PC-9 (cell line): ENCODE data around the gene GALR1. TPM values are rescaled to one million over a fixed set of nuclear protein-coding genes. Genes with fewer than 3 reads are reported as not detected.

Experiments used
- BruUV-seq: library from RNA; stranded (reverse); fragments of 400-500 nt; replicated peaks from 2 replicates; lab custom pipeline; 2021; lab: Mats Ljungman, UMichigan
- CTCF ChIA-PET: fragments of 300-600 bp; sonication (Branson Sonifier 250); formaldehyde crosslinking; loops from one replicate; lab custom pipeline; 2022; ENCODE audit warnings: antibody characterized with exemption; lab: Charles Lee
- POLR2A ChIA-PET: fragments of 300-600 bp; sonication (Branson Sonifier 250); formaldehyde crosslinking; loops from one replicate; lab custom pipeline; 2022; ENCODE audit warnings: antibody characterized with exemption; ENCODE audit not compliant: unreplicated experiment; lab: Charles Lee
- DNase-seq, 2 experiments: peaks; one replicate each; pipeline versions ENCODE4 v3.0.0 to v3.0.0-alpha.2; 2015 to 2022; ENCODE audit warnings: mixed read lengths in 1 of 2
- H2AFZ ChIP-seq: fragments of 200-600 bp; sonication (generic); 2 replicates; pipeline ENCODE4 v1.8.1; 2017; ENCODE audit warnings: antibody characterized with exemption
- H3F3A ChIP-seq: fragments of 200-600 bp; sonication (generic); 2 replicates; pipeline ENCODE4 v1.8.1; 2017; ENCODE audit warnings: antibody characterized with exemption, mild to moderate bottlenecking, low read depth; ENCODE audit not compliant: insufficient read depth
- H3K27ac ChIP-seq: fragments of 200-600 bp; sonication (generic); 2 replicates; pipeline ENCODE4 v1.6.1; 2016; ENCODE audit warnings: mixed run types
- H3K27me3 ChIP-seq: fragments of 200-600 bp; sonication (generic); 2 replicates; pipeline ENCODE4 v1.6.1; 2016; ENCODE audit warnings: low read depth, mixed run types; ENCODE audit not compliant: insufficient read depth
- H3K36me3 ChIP-seq: fragments of 200-600 bp; sonication (generic); 2 replicates; pipeline ENCODE4 v1.6.1; 2016; ENCODE audit warnings: low read depth, mixed run types
- H3K4me1 ChIP-seq: fragments of 200-600 bp; sonication (generic); replicated peaks from 2 replicates; pipeline ENCODE4 v1.6.1; 2016; ENCODE audit warnings: mixed run types; ENCODE audit not compliant: insufficient read depth
- H3K4me2 ChIP-seq: fragments of 200-600 bp; sonication (generic); 2 replicates; pipeline ENCODE4 v1.6.1; 2017; ENCODE audit warnings: mixed run types
- H3K4me3 ChIP-seq: fragments of 200-600 bp; sonication (generic); 2 replicates; pipeline ENCODE4 v1.6.1; 2016; ENCODE audit warnings: mixed run types
- H3K79me2 ChIP-seq: fragments of 200-600 bp; sonication (generic); 2 replicates; pipeline ENCODE4 v1.6.1; 2017; ENCODE audit warnings: low read depth, mixed run types
- H3K9me2 ChIP-seq: fragments of 200-600 bp; sonication (generic); 2 replicates; pipeline ENCODE4 v1.8.1; 2017; ENCODE audit warnings: mild to moderate bottlenecking; ENCODE audit not compliant: insufficient read depth
- H3K9me3 ChIP-seq: fragments of 200-600 bp; sonication (generic); 2 replicates; pipeline ENCODE4 v1.8.1; 2016; ENCODE audit warnings: low read depth; ENCODE audit not compliant: insufficient read depth
- H4K20me1 ChIP-seq: fragments of 200-600 bp; sonication (generic); 2 replicates; pipeline ENCODE4 v1.8.1; 2017; ENCODE audit not compliant: insufficient read depth
- EZH2 ChIP-seq: fragments of 200-600 bp; sonication (generic); IDR thresholded peaks from 2 replicates; pipeline ENCODE4 v1.8.0; 2017; ENCODE audit warnings: antibody characterized with exemption, low read depth
- intact Hi-C: fragments of 100-400 bp; cut with micrococcal nuclease; formaldehyde crosslinking; loops from one replicate; pipeline ENCODE4 v1.10.0; 2022; ENCODE audit not compliant: unreplicated experiment
- total RNA-seq: library from RNA; stranded (reverse); gene quantifications from 2 replicates; pipeline ENCODE4 v1.2.3, GENCODE V29; 2021
- TF ChIP-seq, protein P1 (sequence below): fragments of 200-600 bp; sonication (generic); conservative IDR thresholded peaks from 2 replicates; pipeline ENCODE4 v1.6.1; 2017; ENCODE audit warnings: mixed run types, antibody characterized with exemption, mild to moderate bottlenecking, moderate library complexity

Gene GALR1
- total RNA-seq, 1 experiment from 2014 or later = not detected

DNA sequence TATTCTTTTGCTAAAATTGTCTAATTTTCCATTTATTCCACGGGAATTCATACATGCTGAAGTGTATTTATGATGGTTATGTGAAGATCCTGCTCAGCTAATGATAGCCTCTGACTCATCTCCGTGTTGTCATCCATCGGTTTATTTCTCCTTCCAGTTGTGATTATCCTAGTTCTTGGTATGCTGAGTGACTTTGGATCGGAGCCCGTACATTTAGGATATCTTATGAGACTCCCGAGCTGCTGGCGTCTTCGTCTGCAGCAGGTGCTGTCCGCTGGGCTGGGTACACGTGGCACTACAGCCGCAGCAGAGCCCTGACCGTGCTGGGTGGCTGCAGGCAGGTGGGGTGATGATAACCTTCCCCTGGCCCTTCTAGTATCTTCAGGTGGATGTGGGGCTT lies 40.1 kb upstream of the GALR1 start:
- ChIA-PET CTCF (interaction anchor here (0.7 kb wide), 2 partner anchors 11 to 106 kb away, joined by 5 to 8 read pairs; no protein-coding TSS in a partner anchor), POLR2A (no interaction called here)
- H3K36me3 ChIP-seq = no peaks in the 10 kb centered on the region
- H3K79me2 ChIP-seq = no peaks in the 10 kb centered on the region
- H3K4me1 ChIP-seq = 0 out of 2 replicates have a peak, but pooled peaks cover 6% of the 10 kb centered on the region
- H3K9me2 ChIP-seq = no peaks in the 10 kb centered on the region
- BruUV-seq = no TSS peak
- H3K4me2 ChIP-seq = no peak overlapping the region
- H3K9me3 ChIP-seq = no peaks in the 10 kb centered on the region
- intact Hi-C loops = loop anchor here (1.0 kb wide), 1 partner anchor 75 kb away; no protein-coding TSS in a partner anchor
- H3K4me3 ChIP-seq = no peak overlapping the region
- no peak overlapping the region for H2AFZ ChIP-seq
- no peak overlapping the region for H3K27ac ChIP-seq
- H3F3A ChIP-seq = no peaks in the 10 kb centered on the region
- no peaks in the 10 kb centered on the region for H3K27me3 ChIP-seq
- DNase-seq = no peak
- TF ChIP-seq EZH2 = no peak
- TF ChIP-seq, protein P1, sequence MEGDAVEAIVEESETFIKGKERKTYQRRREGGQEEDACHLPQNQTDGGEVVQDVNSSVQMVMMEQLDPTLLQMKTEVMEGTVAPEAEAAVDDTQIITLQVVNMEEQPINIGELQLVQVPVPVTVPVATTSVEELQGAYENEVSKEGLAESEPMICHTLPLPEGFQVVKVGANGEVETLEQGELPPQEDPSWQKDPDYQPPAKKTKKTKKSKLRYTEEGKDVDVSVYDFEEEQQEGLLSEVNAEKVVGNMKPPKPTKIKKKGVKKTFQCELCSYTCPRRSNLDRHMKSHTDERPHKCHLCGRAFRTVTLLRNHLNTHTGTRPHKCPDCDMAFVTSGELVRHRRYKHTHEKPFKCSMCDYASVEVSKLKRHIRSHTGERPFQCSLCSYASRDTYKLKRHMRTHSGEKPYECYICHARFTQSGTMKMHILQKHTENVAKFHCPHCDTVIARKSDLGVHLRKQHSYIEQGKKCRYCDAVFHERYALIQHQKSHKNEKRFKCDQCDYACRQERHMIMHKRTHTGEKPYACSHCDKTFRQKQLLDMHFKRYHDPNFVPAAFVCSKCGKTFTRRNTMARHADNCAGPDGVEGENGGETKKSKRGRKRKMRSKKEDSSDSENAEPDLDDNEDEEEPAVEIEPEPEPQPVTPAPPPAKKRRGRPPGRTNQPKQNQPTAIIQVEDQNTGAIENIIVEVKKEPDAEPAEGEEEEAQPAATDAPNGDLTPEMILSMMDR = no peak
- no peaks in the 10 kb centered on the region for H4K20me1 ChIP-seq

DNA sequence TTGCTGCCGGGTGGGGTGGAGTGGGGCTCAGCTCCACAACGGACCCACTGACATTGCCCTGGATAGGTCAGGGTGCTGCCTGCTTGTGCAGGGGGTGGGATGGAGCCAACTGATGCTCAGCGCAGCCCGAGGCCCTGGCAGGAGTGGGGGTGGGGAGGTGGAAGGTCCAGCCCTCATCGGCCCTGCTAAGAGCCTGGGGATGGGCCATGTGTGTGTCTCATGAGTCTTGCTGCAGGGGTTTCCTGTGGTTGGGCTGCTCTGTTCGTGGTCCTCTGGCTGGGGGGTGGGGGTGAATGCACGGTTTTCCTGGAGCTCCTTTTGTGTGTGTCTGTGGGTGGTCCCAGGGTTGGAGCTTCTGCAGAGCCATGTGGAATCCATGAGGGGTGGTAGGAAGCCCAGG lies 39.4 kb upstream of the GALR1 start:
- Histone ChIP-seq H3F3A (no peaks in the 10 kb centered on the region), H3K4me3 (no peak overlapping the region), H3K27ac (no peak overlapping the region), H3K79me2 (no peaks in the 10 kb centered on the region), H3K4me2 (no peak overlapping the region), H3K4me1 (0 out of 2 replicates have a peak, but pooled peaks cover 6% of the 10 kb centered on the region), H3K27me3 (no peaks in the 10 kb centered on the region), H3K9me2 (no peaks in the 10 kb centered on the region), H4K20me1 (no peaks in the 10 kb centered on the region), H2AFZ (no peak overlapping the region), H3K36me3 (no peaks in the 10 kb centered on the region), H3K9me3 (no peaks in the 10 kb centered on the region)
- BruUV-seq = no TSS peak
- POLR2A ChIA-PET = no interaction called here
- CTCF ChIA-PET = no interaction called here
- no peak for DNase-seq
- TF ChIP-seq, protein P1 = no peak
- no peak for TF ChIP-seq EZH2
- intact Hi-C loops = no loop called here

DNA sequence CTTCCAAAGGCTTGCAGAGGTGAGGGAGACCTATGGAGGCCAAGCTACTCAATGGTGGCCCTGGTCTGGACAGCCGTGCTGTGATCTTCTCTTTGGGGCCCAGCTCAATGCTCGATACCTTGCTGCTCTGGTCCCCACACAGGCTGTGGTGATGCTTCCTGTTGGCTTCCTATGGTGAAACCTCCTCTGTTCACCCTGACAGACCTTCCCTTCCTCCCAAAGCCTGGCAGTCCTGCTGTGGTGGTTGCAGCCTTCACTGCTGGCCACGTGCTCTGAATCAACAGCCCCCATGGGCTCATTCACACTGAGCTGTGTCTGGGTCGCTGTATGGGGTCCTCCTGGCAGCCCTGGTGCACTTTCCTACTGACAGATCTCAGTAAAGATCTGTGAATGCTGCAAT lies 31.0 kb upstream of the GALR1 start:
- no peak for DNase-seq
- H3K36me3 ChIP-seq = no peaks in the 10 kb centered on the region
- TF ChIP-seq, protein P1 = no peak
- no peak for TF ChIP-seq EZH2
- H3K79me2 ChIP-seq = no peaks in the 10 kb centered on the region
- H2AFZ ChIP-seq = no peak overlapping the region
- POLR2A ChIA-PET = no interaction called here
- no peaks in the 10 kb centered on the region for H3K27me3 ChIP-seq
- no peaks in the 10 kb centered on the region for H3K9me2 ChIP-seq
- CTCF ChIA-PET = no interaction called here
- no peaks in the 10 kb centered on the region for H4K20me1 ChIP-seq
- no peak overlapping the region for H3K4me2 ChIP-seq
- no peak overlapping the region for H3K4me3 ChIP-seq
- no TSS peak for BruUV-seq
- peaks cover 5% of the 10 kb centered on the region for H3F3A ChIP-seq
- no peak overlapping the region for H3K27ac ChIP-seq
- intact Hi-C loops = no loop called here
- peaks cover 9% of the 10 kb centered on the region for H3K4me1 ChIP-seq
- no peaks in the 10 kb centered on the region for H3K9me3 ChIP-seq
